ENCODE data around the gene METTL27. TPM values are rescaled to one million over a fixed set of nuclear protein-coding genes. Genes with fewer than 3 reads are reported as not detected.
A peak's percentile ranks its signal among the peaks of the same experiment; 100 is the strongest.

Gene METTL27
- total and polyA plus RNA-seq, 2 experiments from 2014 or later = 10.1 to 11.0 TPM

- Histone ChIP-seq H3K36me3 (ENCODE audit: insufficient read depth) (no peaks in the 10 kb centered on the region), H3K79me2 (replicated peaks; ENCODE audit: insufficient read depth) (no peaks in the 10 kb centered on the region), H3K4me2 (no peak overlapping the region), H3K4me1 (ENCODE audit: insufficient read depth) (peaks cover 8% of the 10 kb centered on the region; the same call in 1 of the 2 replicates), H3K27me3 (ENCODE audit: insufficient read depth) (no peaks in the 10 kb centered on the region), H3F3A (replicated peaks; ENCODE audit: low read depth) (no peaks in the 10 kb centered on the region), H3K4me3 (no peak overlapping the region), H3K27ac (ENCODE audit: low read depth) (no peak overlapping the region), H2AFZ (no peak overlapping the region), H3K9me2 (ENCODE audit: insufficient read depth) (no peaks in the 10 kb centered on the region), H4K20me1 (replicated peaks; ENCODE audit: insufficient read depth) (no peaks in the 10 kb centered on the region)
- DNase-seq (ENCODE audit: low spot score) (no peak), ATAC-seq (no peak)
- Mint-ChIP-seq H3K27ac (no peak overlapping the region), H3K4me1 (peaks cover 15% of the 10 kb centered on the region), H3K9me3 (peaks cover 15% of the 10 kb centered on the region), H3K27me3 (ENCODE audit: insufficient read depth, low read depth, poor library complexity) (peaks cover 7% of the 10 kb centered on the region), H3K36me3 (ENCODE audit: low read depth) (peaks cover 3% of the 10 kb centered on the region; the same call in 2 of the 3 replicates), H3K4me3 (no peak overlapping the region; the same call in 2 of the 3 replicates)
- TF ChIP-seq JUNB (IDR thresholded peaks at IDR 0.05; ENCODE audit: unreplicated experiment) (no peak), REST (IDR thresholded peaks at IDR 0.05; ENCODE audit: unreplicated experiment) (no peak), STAT1 (IDR thresholded peaks at IDR 0.05; ENCODE audit: unreplicated experiment) (no peak), NANOG (IDR thresholded peaks at IDR 0.05; ENCODE audit: borderline replicate concordance) (no peak), CREB1 (CRISPR knock-in tag; IDR thresholded peaks at IDR 0.05; ENCODE audit: low read depth) (no peak), POLR2AphosphoS5 (IDR thresholded peaks at IDR 0.05; ENCODE audit: low read depth) (no peak), EZH2 (IDR thresholded peaks at IDR 0.05; ENCODE audit: low read depth, unreplicated experiment) (no peak), CTCF (conservative IDR thresholded peaks at IDR 0.05; ENCODE audit: low read depth in 2 of 2) (no peak)
Measured at GRCh38 chr7:73844131-73844547, 1.8 kb upstream of the METTL27 start.

GRCh38 chr7:73841689-73842066 is 638 bp downstream of the METTL27 start:
- peak overlapping the region; percentile 91 for H3K4me3 ChIP-seq
- no peaks in the 10 kb centered on the region for H3K27me3 ChIP-seq (ENCODE audit: insufficient read depth)
- TF ChIP-seq CTCF (conservative IDR thresholded peaks at IDR 0.05; ENCODE audit: low read depth in 2 of 2) = peak; percentile 21 to 54
- TF ChIP-seq EZH2 (IDR thresholded peaks at IDR 0.05; ENCODE audit: low read depth, unreplicated experiment) = no peak
- no peak for TF ChIP-seq JUNB (IDR thresholded peaks at IDR 0.05; ENCODE audit: unreplicated experiment)
- TF ChIP-seq ZNF331 (CRISPR knock-in tag; IDR thresholded peaks at IDR 0.05; ENCODE audit: low read depth) = no peak
- no peak for TF ChIP-seq REST (IDR thresholded peaks at IDR 0.05; ENCODE audit: unreplicated experiment)
- no peaks in the 10 kb centered on the region for H4K20me1 ChIP-seq (replicated peaks; ENCODE audit: insufficient read depth)
- Mint-ChIP-seq H3K27me3 (ENCODE audit: insufficient read depth, low read depth, poor library complexity) (peaks cover 12% of the 10 kb centered on the region), H3K4me1 (peaks cover 18% of the 10 kb centered on the region), H3K27ac (peak overlapping the region; percentile 94; the same call in 1 of the 2 replicates), H3K4me3 (peak overlapping the region; percentile 86), H3K36me3 (ENCODE audit: low read depth) (no peaks in the 10 kb centered on the region), H3K9me3 (no peaks in the 10 kb centered on the region; the same call in 2 of the 3 replicates)
- DNase-seq (ENCODE audit: low spot score) (peak; percentile 80), ATAC-seq (peak; percentile 75)
- peak overlapping the region; percentile 92 for H3K27ac ChIP-seq (ENCODE audit: low read depth)
- H3F3A ChIP-seq (replicated peaks; ENCODE audit: low read depth) = no peaks in the 10 kb centered on the region
- no peaks in the 10 kb centered on the region for H3K79me2 ChIP-seq (replicated peaks; ENCODE audit: insufficient read depth)
- H2AFZ ChIP-seq = peak overlapping the region; percentile 87; the same call in 1 of the 2 replicates
- H3K9me2 ChIP-seq (ENCODE audit: insufficient read depth) = no peaks in the 10 kb centered on the region
- H3K36me3 ChIP-seq (ENCODE audit: insufficient read depth) = no peaks in the 10 kb centered on the region
- H3K4me2 ChIP-seq = peak overlapping the region; percentile 96
- peaks cover 8% of the 10 kb centered on the region; the same call in 1 of the 2 replicates for H3K4me1 ChIP-seq (ENCODE audit: insufficient read depth)
